ENCODE data around the gene MB. TPM values are rescaled to one million over a fixed set of nuclear protein-coding genes. Genes with fewer than 3 reads are reported as not detected.

MB gene
- total and polyA plus RNA-seq, 2 donors (not counting 1 experiment from before 2014, with no cell fraction given), result not detected

GRCh38 chr22:35564975-35565867, 51.9 kb downstream of the MB start:
- H3K36me3 ChIP-seq (replicated peaks in 1 of 2; ENCODE audit: control extremely low read depth in 1 of 2, control insufficient read depth in 1 of 2, extremely low read depth in 1 of 2, insufficient read depth in 2 of 2, low read length in 1 of 2), result no peaks in the 10 kb centered on the region
- H3K27ac Mint-ChIP-seq, result no peak overlapping the region
- DNase-seq (no peak), ATAC-seq (ENCODE audit: low read depth) (no peak)
- H3K4me3 ChIP-seq (ENCODE audit: control extremely low read depth in 1 of 5, extremely low read depth in 1 of 5, insufficient read depth in 1 of 5, low read depth in 2 of 5, low read length in 4 of 5), result no peak overlapping the region
- no peak for TF ChIP-seq EZH2 (IDR thresholded peaks at IDR 0.05; ENCODE audit: borderline replicate concordance, insufficient read depth, low read depth, low read length, poor library complexity, severe bottlenecking)
- no peak for TF ChIP-seq CTCF (IDR thresholded peaks at IDR 0.05)
- WGBS (ENCODE audit: insufficient coverage), result 94% methylated on average over 5 of the region's 10 CpGs
- no peaks in the 10 kb centered on the region for H3K79me2 ChIP-seq (ENCODE audit: control insufficient read depth, insufficient read depth, low read length)
- POLR2A ChIA-PET, result no interaction called here
- intact Hi-C loops (cut with micrococcal nuclease), result no loop called here
- H3K9me3 ChIP-seq (ENCODE audit: control extremely low read depth in 1 of 3, control insufficient read depth in 2 of 3, insufficient read depth in 1 of 3, low read length in 2 of 3), result no peaks in the 10 kb centered on the region
- H3K4me1 Mint-ChIP-seq, result no peaks in the 10 kb centered on the region
- CTCF ChIA-PET, result no interaction called here
- peaks cover 0 to 26% (median 3%) of the 10 kb centered on the region in 4 experiments for H3K27me3 ChIP-seq (replicated peaks in 1 of 4; ENCODE audit: control extremely low read depth in 1 of 4, control insufficient read depth in 3 of 4, insufficient read depth in 4 of 4, low read length in 3 of 4)
- no peaks in the 10 kb centered on the region for H3K9me3 Mint-ChIP-seq (ENCODE audit: insufficient read depth)
- H4K20me1 ChIP-seq (ENCODE audit: control insufficient read depth, insufficient read depth, low read length, poor library complexity, severe bottlenecking), result no peaks in the 10 kb centered on the region
- H3K4me2 ChIP-seq (replicated peaks; ENCODE audit: low read depth, low read length, poor library complexity, severe bottlenecking), result no peak overlapping the region
- H2AFZ ChIP-seq (ENCODE audit: insufficient read depth, low read depth, low read length, poor library complexity, severe bottlenecking), result no peak overlapping the region
- H3K9ac ChIP-seq (ENCODE audit: low read length), result no peak overlapping the region
- H3K27me3 Mint-ChIP-seq, result peaks cover 52% of the 10 kb centered on the region
- H3K4me1 ChIP-seq (ENCODE audit: control insufficient read depth in 2 of 2, insufficient read depth in 2 of 2, low read length in 2 of 2), result no peaks in the 10 kb centered on the region
- no peak overlapping the region for H3K27ac ChIP-seq (ENCODE audit: low read length in 2 of 2)
- H3K4me3 Mint-ChIP-seq, result no peak overlapping the region

- intact Hi-C loops (cut with micrococcal nuclease), result no loop called here
These were observed 53.9 kb downstream of the MB start for GRCh38 chr22:35563211-35563610.

More at GRCh38 chr22:35563211-35563610, 53.9 kb downstream of the MB start:
- Histone ChIP-seq H3K27me3 (replicated peaks in 1 of 4; ENCODE audit: control extremely low read depth in 1 of 4, control insufficient read depth in 3 of 4, insufficient read depth in 4 of 4, low read length in 3 of 4) (peaks cover 0 to 34% (median 8%) of the 10 kb centered on the region in 4 experiments), H3K27ac (ENCODE audit: low read length in 2 of 2) (no peak overlapping the region), H2AFZ (ENCODE audit: insufficient read depth, low read depth, low read length, poor library complexity, severe bottlenecking) (no peak overlapping the region), H3K9ac (ENCODE audit: low read length) (no peak overlapping the region), H4K20me1 (ENCODE audit: control insufficient read depth, insufficient read depth, low read length, poor library complexity, severe bottlenecking) (no peaks in the 10 kb centered on the region), H3K4me3 (ENCODE audit: control extremely low read depth in 1 of 5, extremely low read depth in 1 of 5, insufficient read depth in 1 of 5, low read depth in 2 of 5, low read length in 4 of 5) (no peak overlapping the region), H3K9me3 (ENCODE audit: control extremely low read depth in 1 of 3, control insufficient read depth in 2 of 3, insufficient read depth in 1 of 3, low read length in 2 of 3) (no peaks in the 10 kb centered on the region), H3K79me2 (ENCODE audit: control insufficient read depth, insufficient read depth, low read length) (no peaks in the 10 kb centered on the region), H3K4me2 (replicated peaks; ENCODE audit: low read depth, low read length, poor library complexity, severe bottlenecking) (no peak overlapping the region), H3K36me3 (replicated peaks in 1 of 2; ENCODE audit: control extremely low read depth in 1 of 2, control insufficient read depth in 1 of 2, extremely low read depth in 1 of 2, insufficient read depth in 2 of 2, low read length in 1 of 2) (no peaks in the 10 kb centered on the region), H3K4me1 (ENCODE audit: control insufficient read depth in 2 of 2, insufficient read depth in 2 of 2, low read length in 2 of 2) (no peaks in the 10 kb centered on the region)
- no peaks in the 10 kb centered on the region for H3K9me3 Mint-ChIP-seq (ENCODE audit: insufficient read depth)
- CTCF ChIA-PET, result no interaction called here
- no peaks in the 10 kb centered on the region for H3K4me1 Mint-ChIP-seq
- 88% methylated on average over 4 of the region's 7 CpGs for WGBS (ENCODE audit: insufficient coverage)
- H3K27me3 Mint-ChIP-seq, result peaks cover 41% of the 10 kb centered on the region
- H3K4me3 Mint-ChIP-seq, result no peak overlapping the region
- no peak for ATAC-seq (ENCODE audit: low read depth)
- POLR2A ChIA-PET, result no interaction called here
- no peak for DNase-seq
- no peak overlapping the region for H3K27ac Mint-ChIP-seq
- TF ChIP-seq CTCF (IDR thresholded peaks at IDR 0.05) (no peak), EZH2 (IDR thresholded peaks at IDR 0.05; ENCODE audit: borderline replicate concordance, insufficient read depth, low read depth, low read length, poor library complexity, severe bottlenecking) (no peak)
